SK-N-SH treated with all-trans-retinoic acid at 6 μM for 48 hours (cell line): ENCODE measurements around the gene GAS2.

Experiments used
- ARNTL ChIP-seq: fragments of 450-650 bp; formaldehyde crosslinking; IDR thresholded peaks from 2 replicates; pipeline ENCODE4 v1.5.0; 2020; ENCODE audit warnings: low read depth, mild to moderate bottlenecking, moderate library complexity, borderline replicate concordance
- CREB5 ChIP-seq: fragments of 250-450 bp; sonication (Bioruptor Pico); IDR thresholded peaks from 2 replicates; pipeline ENCODE4 v1.5.1; 2020; ENCODE audit warnings: low read depth, mild to moderate bottlenecking, moderate library complexity
- CSDC2 ChIP-seq: fragments of 250-450 bp; sonication (Bioruptor Pico); IDR thresholded peaks from 2 replicates; pipeline ENCODE4 v1.5.0; 2020; ENCODE audit warnings: mild to moderate bottlenecking, moderate library complexity
- SNAI2 ChIP-seq: fragments of 250-450 bp; sonication (Bioruptor Pico); IDR thresholded peaks from 2 replicates; pipeline ENCODE4 v1.5.0; 2020; ENCODE audit warnings: mild to moderate bottlenecking, moderate library complexity
- TSHZ2 ChIP-seq: fragments of 250-450 bp; sonication (Bioruptor Pico); IDR thresholded peaks from 2 replicates; pipeline ENCODE4 v1.5.0; 2020; ENCODE audit warnings: mild to moderate bottlenecking, moderate library complexity
- ZC3H10 ChIP-seq: fragments of 250-450 bp; sonication (Bioruptor Pico); IDR thresholded peaks from 2 replicates; pipeline ENCODE4 v1.5.1; 2021; ENCODE audit warnings: mild to moderate bottlenecking, moderate library complexity
- ZFP3 ChIP-seq: fragments of 250-450 bp; sonication (Bioruptor Pico); IDR thresholded peaks from 2 replicates; pipeline ENCODE4 v1.5.0; 2020; ENCODE audit warnings: mild to moderate bottlenecking, moderate library complexity
- ZFP30 ChIP-seq: fragments of 450-650 bp; formaldehyde crosslinking; IDR thresholded peaks from 2 replicates; pipeline ENCODE4 v1.5.0; 2022; ENCODE audit warnings: mild to moderate bottlenecking, moderate library complexity
- ZNF70 ChIP-seq: fragments of 450-650 bp; formaldehyde crosslinking; IDR thresholded peaks from 2 replicates; pipeline ENCODE4 v1.5.0; 2020; ENCODE audit warnings: mild to moderate bottlenecking, moderate library complexity

- TF ChIP-seq SNAI2 (CRISPR knock-in tag) (no peak), ZNF70 (CRISPR knock-in tag) (no peak), ZC3H10 (CRISPR knock-in tag) (no peak), ZFP3 (CRISPR knock-in tag) (no peak), CREB5 (CRISPR knock-in tag) (no peak), ARNTL (CRISPR knock-in tag) (no peak), CSDC2 (CRISPR knock-in tag) (no peak), ZFP30 (CRISPR knock-in tag) (no peak), TSHZ2 (no peak)
Observed at GRCh38 chr11:22859756-22860155, 193.3 kb downstream of the GAS2 start.
